Kidney (tissue), 14 donors: ENCODE results near the gene EXOC3. TPM values are rescaled to one million over a fixed set of nuclear protein-coding genes. Genes with fewer than 3 reads are reported as not detected.

Source experiments
- DNase-seq, 5 donors: peaks; one replicate each; pipeline ENCODE4 v3.0.0-alpha.2; 2013 to 2020
- FAIRE-seq: peaks from 2 replicates; lab custom pipeline; 2012; peaks lifted over from hg19 to GRCh38; lab: Jason Lieb, UNC
- H3K27ac ChIP-seq, 2 donors: one replicate each; pipeline ENCODE4 v1.7.0; 2013; ENCODE audit warnings: low read depth in 2 of 2, low read length in 2 of 2, inconsistent platforms in 1 of 2
- H3K27me3 ChIP-seq: one replicate; pipeline ENCODE4 v1.7.1; 2013; ENCODE audit warnings: low read length, inconsistent platforms; ENCODE audit not compliant: control insufficient read depth, insufficient read depth
- H3K36me3 ChIP-seq, 3 donors: one replicate each; pipeline versions ENCODE4 v1.7.0 to v1.7.1; 2013; ENCODE audit warnings: low read length in 3 of 3, control low read depth in 1 of 3, inconsistent platforms in 1 of 3; ENCODE audit not compliant: insufficient read depth in 3 of 3, control insufficient read depth in 2 of 3
- H3K4me1 ChIP-seq, 3 donors: one replicate each; pipeline versions ENCODE4 v1.7.0 to v1.7.1; 2013; ENCODE audit warnings: low read length in 3 of 3, inconsistent platforms in 1 of 3, low read depth in 1 of 3; ENCODE audit not compliant: control insufficient read depth in 2 of 3, insufficient read depth in 2 of 3
- H3K4me3 ChIP-seq, 3 donors: one replicate each; pipeline versions ENCODE4 v1.7.0 to v1.8.1; 2013; ENCODE audit warnings: low read length in 3 of 3, control low read depth in 1 of 3, inconsistent platforms in 1 of 3
- H3K9ac ChIP-seq, 3 donors: one replicate each; pipeline versions ENCODE4 v1.7.0 to v1.7.1; 2013; ENCODE audit warnings: low read length in 3 of 3, control low read depth in 1 of 3, inconsistent platforms in 1 of 3
- H3K9me3 ChIP-seq, 3 donors: one replicate each; pipeline versions ENCODE4 v1.7.0 to v1.7.1; 2013; ENCODE audit warnings: low read length in 3 of 3, control low read depth in 1 of 3, inconsistent platforms in 1 of 3; ENCODE audit not compliant: control insufficient read depth in 2 of 3, insufficient read depth in 1 of 3
- CTCF ChIP-seq: IDR thresholded peaks from 3 replicates; pipeline ENCODE4 v1.5.1; 2012; ENCODE audit warnings: mild to moderate bottlenecking, moderate library complexity, borderline replicate concordance; ENCODE audit not compliant: insufficient read depth; ENCODE audit errors: extremely low read depth
- intact Hi-C: fragments of 100-400 bp; cut with DNase I; formaldehyde crosslinking; loops from one replicate; pipeline ENCODE4 v1.11.1; 2022
- polyA plus RNA-seq: library from polyadenylated mRNA; stranded (reverse); fragments of 350-450 nt; fragmentation: Illumina TruSeq; extraction: RNeasy Lipid Tissue Mini Kit (QIAGEN cat#74804); gene quantifications from one replicate; pipeline ENCODE4 v1.2.3, GENCODE V29; 2014; ENCODE audit warnings: low read depth, low replicate concordance; ENCODE audit not compliant: insufficient read depth
- total RNA-seq: library from RNA; stranded (reverse); fragmentation: NEBNext Ultra II Directional; extraction: Animal tissue kit (Norgen Biotek cat#: 25700); gene quantifications from one replicate; pipeline ENCODE4 v1.2.1, GENCODE V29; 2021
- donor health status: control.
- donor health status: control.
- donor health status: control.
- donor health status: control.
- donor health status: control.
- donor health status: DM: yes; HTN: yes; CAD: no.
- donor health status: Normal renal cell carcinoma (clear cell type).

The EXOC3 gene
- total and polyA plus RNA-seq, 2 donors from 2014 or later, result 40.5 to 71.5 TPM

GRCh38 chr5:418162-419121 is 24.5 kb upstream of the EXOC3 start:
- no peak overlapping the region for H3K27ac ChIP-seq
- no peaks in the 10 kb centered on the region for H3K27me3 ChIP-seq
- no peak for TF ChIP-seq CTCF
- no peaks in the 10 kb centered on the region for H3K9me3 ChIP-seq
- no peak overlapping the region for H3K4me3 ChIP-seq
- intact Hi-C loops, result no loop called here
- no peak for FAIRE-seq
- no peaks in the 10 kb centered on the region for H3K36me3 ChIP-seq
- no peak overlapping the region for H3K9ac ChIP-seq
- no peaks in the 10 kb centered on the region for H3K4me1 ChIP-seq
- peak in 2 of 5 donors; percentile 27 to 43 for DNase-seq

GRCh38 chr5:419970-420369 is 23.0 kb upstream of the EXOC3 start:
- TF ChIP-seq CTCF, result no peak
- intact Hi-C loops, result no loop called here

GRCh38 chr5:420632-421286 is 22.2 kb upstream of the EXOC3 start:
- Histone ChIP-seq H3K27ac (no peak overlapping the region), H3K36me3 (no peaks in the 10 kb centered on the region), H3K27me3 (no peaks in the 10 kb centered on the region), H3K9ac (no peak overlapping the region), H3K4me1 (no peaks in the 10 kb centered on the region), H3K9me3 (no peaks in the 10 kb centered on the region), H3K4me3 (no peak overlapping the region)
- peak in 2 of 5 donors; percentile 26 to 29 for DNase-seq
- intact Hi-C loops, result no loop called here
- FAIRE-seq, result no peak
- TF ChIP-seq CTCF, result no peak

More at GRCh38 chr5:419970-420369, 23.0 kb upstream of the EXOC3 start:
- H3K4me3 ChIP-seq, result no peak overlapping the region
- H3K36me3 ChIP-seq, result no peaks in the 10 kb centered on the region
- H3K9me3 ChIP-seq, result no peaks in the 10 kb centered on the region
- no peak overlapping the region for H3K9ac ChIP-seq
- no peaks in the 10 kb centered on the region for H3K4me1 ChIP-seq
- no peak for FAIRE-seq
- no peak overlapping the region for H3K27ac ChIP-seq
- H3K27me3 ChIP-seq, result no peaks in the 10 kb centered on the region
- peak in 1 of 5 donors; percentile 11 for DNase-seq
